ENCODE data around the gene RFNG.

RFNG gene

DNA sequence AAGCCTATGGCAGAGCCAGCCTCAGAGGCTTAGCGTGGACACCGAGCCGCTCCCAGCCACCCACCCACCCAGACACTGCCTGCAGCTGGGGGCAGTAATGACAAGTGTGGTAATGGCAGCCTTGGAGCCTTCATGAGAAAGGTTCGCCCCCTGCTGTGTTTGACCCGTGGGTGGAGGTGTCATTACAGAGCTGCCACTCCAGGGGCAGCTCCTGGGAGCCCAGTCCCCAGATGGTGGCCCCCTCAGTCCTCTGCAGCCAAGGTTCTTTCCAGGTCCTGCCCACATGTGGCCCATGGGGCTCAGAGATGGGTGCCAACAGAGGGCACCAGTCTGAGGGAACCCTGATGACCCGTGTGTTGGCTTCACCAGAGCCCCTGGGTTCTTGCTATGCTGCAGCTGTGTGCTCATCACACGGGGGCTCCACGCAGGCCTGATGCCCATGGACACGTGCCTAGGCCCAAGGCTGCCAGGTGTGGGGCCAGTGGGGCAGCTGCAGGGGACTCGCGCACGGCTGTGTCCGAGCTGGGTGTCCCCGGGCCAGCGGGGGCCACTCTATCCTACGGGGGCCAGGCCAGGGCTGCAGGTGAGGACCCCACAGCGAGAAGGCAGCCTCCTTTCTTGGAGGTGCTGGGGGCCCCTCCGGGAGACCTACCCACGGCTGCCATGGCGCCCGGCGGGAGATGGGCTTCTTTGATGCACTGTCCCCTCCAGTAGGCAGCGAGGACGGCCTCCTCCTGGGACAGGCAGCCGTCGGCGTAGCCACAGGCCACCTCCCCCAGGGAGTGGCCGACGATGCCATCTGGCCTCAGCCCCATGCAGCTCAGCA, 38.3 kb upstream of the RFNG start:
- in situ Hi-C loops (cut with MboI; ENCODE audit: low sequenced_read_pairs), result no loop called here

DNA sequence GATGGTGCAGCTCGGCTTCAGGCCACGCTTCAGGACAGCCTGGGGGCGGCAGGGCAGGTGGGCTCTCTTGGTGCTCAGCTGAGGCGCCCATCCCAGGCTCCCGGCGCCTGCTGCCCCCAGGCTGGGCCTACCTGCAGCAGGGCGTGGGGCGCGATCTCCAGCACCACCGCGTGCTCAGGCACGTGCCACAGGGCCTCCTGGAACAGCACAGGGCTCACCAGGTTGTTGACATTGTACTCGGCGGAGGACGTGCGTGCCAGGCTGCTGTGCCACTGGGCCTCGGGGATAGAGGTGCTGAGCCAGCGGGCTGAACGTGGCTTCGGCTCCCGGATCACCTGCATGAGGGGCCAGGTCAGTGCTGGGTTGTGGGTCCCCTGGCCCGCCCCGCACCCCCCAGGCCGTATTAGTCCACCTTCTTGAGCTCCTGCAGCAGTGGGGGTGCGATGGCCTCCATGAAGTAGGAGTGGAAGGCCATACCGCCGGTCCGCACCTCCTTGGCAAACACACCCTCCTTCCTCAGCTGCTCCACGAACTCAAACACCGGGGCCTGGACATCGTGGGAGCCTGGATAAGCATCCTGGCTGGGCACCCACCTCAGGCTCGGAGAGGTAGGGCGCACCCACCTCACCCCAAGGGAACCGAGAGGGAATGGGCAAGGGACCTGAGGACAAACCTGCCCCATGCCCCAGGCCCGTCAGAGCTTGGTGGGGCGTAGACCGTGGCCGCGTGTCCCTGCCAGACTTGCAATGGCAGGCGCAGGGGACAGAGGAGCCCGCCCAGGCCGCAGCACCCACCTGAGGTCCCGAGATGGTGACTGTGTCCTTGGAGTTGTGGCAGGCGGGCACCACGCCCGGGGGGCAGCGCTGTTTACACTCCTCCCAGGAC, 37.5 kb upstream of the RFNG start:
- in situ Hi-C loops (cut with MboI; ENCODE audit: low sequenced_read_pairs), result no loop called here

DNA sequence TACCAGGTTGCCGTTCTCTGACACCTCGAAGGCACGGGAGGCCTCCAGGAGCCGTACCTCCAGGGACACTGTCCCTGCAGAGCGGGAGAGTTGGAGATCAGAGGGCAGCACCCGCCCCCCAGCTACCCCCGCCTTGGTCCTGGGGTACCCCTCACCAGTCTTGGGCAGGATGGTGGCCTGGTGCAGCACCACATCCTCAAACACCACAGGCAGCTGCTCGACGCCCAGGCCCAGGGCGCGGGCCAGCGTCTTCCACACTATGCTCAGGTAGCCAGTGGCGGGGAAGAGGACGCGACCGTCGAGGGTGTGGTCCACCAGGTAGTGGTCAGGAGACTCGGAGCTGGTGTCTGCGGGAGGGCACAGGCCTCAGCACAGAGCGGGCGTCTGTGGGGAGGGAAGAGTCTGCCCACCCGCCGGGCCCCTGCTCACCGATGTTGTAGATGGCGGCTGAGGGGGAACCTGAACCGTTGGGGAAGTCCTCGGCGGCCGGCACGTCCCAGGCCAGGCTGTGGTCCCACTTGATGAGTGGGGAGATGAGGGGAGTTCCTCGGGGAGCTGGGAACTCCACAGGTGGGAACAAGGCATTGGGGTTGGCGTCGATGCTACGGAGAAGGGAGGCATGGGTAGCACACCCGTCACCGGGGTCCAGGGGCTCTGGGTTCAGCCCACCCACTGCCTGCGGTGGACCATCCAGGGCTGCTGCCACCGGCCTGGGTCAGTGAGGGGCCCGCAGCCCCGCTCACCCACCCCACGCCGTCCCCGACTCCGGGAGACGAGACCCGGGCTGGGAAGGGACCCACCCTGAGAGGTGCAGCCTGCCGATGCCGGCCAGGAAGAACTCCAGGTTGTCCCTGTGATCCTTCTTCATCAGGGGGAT, 36.6 kb upstream of the RFNG start:
- in situ Hi-C loops (cut with MboI; ENCODE audit: low sequenced_read_pairs), result no loop called here

DNA sequence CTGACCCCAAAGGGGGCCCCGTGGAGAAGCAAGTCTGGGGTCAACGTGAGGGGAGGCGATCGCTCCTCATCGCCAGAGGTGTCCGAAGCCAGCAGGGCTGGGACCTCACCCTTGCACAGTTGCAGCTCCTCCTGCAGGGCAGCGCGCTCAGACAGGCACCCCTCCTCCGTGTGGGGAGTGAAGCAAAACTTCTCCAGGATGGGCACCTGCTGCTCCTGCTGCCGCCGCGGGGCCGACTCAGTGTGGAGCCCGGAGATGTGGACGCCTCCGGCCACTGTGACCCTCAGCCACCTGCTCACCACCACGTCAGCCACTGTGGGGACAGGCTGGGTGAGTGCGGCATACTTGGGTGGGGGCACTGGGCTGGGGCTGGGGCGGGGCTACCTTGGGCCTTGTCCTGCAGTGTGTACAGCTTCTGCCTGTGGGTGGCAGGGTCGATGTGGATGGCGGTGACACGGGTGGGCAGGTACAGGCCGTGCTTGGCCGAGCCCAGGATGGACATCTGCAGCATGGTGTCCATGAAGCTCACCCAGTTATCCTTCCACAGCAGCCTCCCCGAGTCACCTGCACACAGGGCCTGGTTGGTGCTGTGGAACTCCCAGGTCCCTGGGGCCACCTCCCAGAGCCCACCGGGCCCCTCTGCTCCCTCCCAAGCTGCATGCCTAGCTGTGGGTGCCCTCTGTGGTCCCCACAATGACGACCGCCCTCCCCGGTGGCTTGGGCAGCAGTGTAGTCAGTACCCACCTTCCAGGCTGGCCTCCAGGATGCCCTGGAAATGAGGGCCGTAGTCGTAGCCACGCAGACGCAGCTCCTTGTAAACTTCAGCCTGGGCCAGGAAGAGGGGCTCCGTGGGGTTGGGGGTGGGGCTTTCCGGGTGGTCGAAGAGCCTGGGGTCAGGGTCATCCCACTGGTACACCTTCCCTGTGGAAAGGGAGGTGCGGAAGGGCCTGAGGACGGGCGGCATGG, 35.6 kb upstream of the RFNG start:
- in situ Hi-C loops (cut with MboI; ENCODE audit: low sequenced_read_pairs), result no loop called here

DNA sequence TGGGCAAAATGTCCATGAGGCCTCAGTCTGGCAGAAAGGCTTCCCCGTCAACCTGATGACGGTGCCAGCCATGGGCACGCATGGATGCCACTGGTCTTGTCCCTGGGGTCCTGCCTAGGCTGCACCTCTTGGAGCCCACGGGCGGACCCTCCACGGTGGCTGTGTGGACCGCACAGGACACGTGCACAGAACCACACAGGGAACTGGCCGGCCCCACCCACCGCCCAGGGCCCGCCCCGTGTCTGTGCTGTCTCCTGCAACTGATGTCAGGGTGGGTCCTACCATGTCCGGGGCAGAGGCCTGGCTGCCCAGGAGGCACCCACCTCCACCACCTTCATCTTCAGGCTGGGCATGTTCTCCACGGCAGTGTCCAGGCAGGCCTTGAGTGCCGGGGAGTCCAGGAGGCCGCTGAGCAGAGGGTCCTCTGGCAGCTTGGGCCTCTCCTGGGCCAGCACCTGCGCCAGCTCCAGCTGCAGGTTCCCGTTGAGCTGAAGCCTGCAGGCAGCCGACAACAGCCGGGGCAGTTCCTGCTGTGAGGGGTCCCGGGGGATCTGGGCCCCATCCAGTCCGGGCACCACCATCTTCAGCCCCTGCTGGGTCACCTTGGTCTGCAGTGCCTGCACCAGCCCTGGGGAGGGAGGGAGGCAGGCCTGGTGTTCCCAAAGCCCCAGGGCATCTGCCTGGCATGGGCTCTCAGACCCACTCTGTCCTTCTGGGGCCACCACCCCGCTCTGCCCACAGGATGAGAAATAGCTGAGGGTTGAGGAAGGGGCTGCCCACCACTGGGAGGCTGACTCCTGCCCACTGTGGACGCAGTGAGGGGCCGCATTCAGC, 34.5 kb upstream of the RFNG start:
- in situ Hi-C loops (cut with MboI; ENCODE audit: low sequenced_read_pairs), result no loop called here

DNA sequence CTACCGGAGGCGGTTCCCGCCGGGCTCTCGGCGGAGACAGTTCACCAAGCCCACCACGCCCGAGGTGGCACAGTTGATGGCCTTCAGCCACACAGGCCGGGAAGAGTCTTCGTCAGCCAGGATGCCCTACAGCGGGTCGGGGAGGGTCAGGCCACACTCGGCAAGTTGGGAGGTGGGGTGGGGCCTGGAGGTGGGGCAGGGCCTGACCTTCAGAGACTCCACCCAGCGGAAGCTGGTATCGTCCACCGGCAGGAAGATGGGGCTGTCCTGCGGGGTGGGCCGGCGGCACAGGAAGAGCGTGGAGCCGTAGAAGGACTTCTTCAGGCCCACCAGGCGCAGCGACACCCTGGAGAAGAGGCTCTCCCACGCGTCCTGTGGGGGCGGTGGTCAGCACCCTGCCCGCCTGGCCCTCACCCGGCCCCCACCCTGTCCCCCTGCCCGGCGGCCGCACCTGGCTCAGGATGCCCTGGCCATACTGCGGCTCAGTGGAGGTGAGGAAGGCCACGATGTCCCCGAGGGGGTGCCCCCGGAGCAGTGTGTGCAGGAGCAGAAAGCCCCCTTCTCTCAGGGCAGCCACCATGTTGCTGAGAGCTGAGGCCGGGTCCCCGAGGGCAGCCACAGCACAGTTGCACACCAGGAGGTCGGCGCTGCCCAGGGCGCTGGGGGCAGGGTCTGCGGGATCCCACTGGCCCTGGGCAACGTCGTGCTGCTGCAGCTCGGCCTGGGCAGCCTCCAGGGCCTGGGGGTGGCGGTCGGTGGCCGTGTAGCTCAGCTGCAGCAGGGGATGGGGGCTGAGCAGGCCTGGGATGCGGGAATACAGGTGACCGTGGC, 33.6 kb upstream of the RFNG start:
- in situ Hi-C loops (cut with MboI; ENCODE audit: low sequenced_read_pairs), result no loop called here

DNA sequence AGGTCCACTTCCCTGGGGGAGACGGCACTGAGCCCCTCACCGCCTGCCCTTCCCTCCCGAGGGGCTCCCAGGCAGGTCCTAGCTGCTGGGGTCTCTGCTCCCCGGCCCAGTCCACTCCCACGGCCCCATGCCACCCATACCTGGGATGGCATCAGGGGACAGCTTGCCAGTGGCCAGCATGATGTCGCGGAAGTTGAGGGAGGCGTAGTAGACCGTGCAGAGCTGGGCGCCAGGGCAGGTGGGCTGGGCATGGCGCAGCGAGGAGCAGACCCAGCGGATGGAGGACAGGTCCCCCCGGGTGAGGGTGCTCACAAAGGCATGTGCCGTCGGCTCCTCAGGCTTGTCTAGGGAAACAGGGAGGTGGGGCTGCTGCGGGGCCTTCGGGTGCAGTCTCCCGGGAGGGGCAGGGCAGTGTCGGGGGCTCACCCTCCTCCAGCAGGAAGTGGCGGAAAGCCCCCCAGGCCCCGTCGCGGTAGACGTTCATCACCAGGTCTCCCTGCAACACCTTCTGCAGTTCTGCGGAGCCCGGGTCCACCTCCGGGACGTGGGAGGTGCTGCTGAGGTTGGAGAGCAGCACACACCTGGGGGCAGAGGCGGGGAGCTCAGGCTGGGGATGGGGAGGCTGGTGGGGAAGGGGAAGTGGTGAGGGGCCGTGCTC, 32.9 kb upstream of the RFNG start:
- in situ Hi-C loops (cut with MboI; ENCODE audit: low sequenced_read_pairs), result no loop called here

DNA sequence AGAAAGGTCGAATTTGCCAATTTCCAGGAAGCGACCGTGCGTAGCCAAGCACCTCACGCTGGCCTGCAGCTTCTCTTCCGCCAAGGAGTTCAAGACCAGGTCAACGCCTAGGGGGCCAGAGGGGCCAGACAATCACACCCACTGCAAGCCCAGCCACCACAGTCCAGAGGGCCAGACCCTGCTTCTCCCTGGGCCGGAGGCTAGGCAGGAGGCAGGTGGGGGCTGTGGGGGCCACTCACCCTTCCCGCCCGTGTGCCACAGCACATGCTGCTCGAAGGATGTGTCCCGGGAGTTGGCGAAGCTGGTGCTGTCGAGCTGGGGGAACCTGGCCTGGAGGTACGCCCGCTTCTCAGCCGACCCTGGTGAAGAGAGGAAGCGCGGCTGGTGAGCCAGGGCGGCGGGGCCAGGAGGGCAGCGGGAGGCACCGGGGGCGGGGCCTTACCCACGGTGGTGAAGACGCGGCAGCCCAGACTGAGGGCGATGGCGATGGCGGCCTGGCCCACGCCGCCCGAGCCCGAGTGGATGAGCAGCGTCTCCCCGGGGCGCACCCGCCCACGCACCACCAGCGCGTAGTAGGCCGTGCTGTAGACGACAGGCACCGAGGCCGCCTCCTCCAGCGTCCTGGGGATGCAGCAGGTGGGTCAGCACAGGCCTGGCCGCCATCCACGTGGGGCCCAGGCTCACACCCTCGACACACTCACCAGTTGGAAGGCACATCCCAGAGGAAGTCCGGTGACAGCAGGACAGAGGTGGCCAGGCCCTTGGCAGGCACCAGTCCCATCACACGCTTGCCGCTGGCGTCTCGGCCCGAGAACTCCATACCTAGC, 32.1 kb upstream of the RFNG start:
- in situ Hi-C loops (cut with MboI; ENCODE audit: low sequenced_read_pairs), result no loop called here

DNA sequence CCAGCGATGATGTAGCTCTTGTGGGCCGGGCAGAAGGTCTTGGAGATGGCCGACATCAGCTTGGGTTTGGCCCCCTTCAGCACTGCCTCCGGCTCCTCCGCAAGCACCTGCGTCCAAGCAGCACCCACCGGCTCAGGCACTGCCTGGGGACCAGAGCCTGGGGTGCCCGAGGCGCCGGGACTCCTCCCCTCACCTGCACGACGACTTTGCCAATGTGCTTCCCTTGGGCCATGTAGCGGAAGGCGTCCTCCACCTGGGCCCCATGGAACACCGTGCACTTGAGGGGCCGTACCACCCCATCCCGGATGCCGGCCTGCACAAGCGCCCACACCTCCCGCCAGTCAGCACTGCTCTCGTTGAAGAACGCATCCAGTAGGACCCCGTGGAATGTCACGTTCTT, 31.4 kb upstream of the RFNG start:
- in situ Hi-C loops (cut with MboI; ENCODE audit: low sequenced_read_pairs), result no loop called here

DNA sequence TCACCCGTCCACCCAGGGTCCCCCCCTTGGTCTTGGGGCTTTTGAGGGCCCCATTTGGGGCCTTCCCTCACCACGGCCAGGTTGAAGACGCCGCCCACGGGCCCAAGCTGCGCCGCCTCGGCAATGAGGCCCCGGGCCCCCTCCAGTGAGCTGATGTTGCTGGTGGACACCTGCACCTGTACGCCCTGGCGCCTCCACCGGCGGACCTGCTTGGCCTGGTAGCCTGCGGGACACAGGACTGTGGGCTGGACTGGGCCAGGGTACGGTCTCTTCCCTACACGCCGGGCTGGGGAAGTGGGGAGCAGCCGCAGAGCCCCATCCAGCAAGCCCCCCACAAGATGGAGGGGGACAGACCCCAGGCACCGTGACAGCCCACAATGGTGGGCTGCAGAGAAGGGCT, 30.8 kb upstream of the RFNG start:
- in situ Hi-C loops (cut with MboI; ENCODE audit: low sequenced_read_pairs), result no loop called here

DNA sequence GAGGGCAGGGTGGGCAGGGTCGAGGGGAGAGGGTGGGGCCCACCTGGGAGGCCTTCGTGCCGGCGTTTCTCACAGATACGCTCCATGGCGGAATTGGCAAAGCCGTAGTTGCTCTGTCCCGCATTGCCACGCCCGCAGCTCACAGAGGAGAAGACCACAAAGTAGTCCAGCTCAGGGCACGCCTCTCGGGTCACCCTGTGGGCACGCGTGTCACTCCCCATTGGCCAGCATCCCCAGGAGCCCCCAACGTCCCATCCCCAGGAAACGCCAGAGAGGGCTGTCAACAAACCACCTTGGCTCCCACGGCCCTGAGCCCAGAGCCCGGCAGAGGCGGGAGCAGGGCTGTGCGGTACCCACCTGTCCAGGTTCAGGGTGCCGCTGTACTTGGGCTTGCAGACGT, 30.4 kb upstream of the RFNG start:
- in situ Hi-C loops (cut with MboI; ENCODE audit: low sequenced_read_pairs), result no loop called here

DNA sequence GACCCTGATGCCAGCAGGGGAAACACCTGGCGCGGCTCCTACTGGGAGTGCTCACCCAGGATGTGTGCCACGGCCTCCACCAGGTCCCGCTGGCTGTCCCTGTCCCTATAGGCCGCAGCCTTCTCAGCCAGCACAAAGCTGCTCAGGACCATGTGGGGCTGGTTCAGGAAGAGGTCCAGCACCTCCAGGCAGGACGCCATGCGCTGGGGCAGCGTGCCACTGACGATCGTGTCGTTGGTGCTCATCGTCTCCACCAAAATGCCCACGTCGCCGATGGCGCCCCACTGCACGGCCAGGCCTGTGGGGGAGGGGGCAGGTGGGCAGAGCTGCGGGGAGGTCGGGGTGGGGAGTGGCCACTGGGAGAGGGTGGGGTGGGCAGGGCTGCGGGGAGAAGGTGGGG, 29.9 kb upstream of the RFNG start:
- in situ Hi-C loops (cut with MboI; ENCODE audit: low sequenced_read_pairs), result no loop called here

DNA sequence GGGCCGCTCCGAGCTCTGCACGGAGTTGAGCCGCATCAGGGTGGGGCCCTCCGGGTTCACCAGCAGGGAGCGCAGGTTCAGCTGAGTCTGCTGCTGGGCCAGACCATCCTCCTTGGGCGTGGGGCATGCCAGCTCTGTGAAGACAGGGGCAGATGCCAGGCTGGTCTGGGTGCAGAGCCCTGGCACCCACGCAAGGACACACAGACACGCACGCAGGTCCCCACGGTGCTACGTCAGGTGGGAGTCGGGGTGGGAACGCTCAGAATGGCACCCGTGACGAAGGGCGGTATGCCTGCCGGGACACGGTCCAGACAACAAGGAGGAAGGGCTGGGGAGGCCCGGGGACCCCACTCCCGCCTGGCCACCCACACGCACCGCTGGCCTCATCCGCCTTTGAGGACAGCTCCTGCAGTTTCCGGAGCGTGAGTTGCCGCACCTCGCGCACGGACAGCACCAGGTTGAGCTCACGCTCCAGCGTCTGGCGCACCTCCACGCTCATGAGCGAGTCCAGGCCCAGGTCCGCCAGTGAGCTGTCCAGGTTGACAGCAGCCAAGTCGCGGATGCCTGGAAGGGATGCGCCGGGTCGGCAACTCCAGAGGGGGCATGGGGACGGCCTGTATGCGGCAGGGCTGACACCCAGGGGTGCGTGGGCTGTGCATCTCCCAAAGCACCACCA, 29.3 kb upstream of the RFNG start:
- in situ Hi-C loops (cut with MboI; ENCODE audit: low sequenced_read_pairs), result no loop called here

DNA sequence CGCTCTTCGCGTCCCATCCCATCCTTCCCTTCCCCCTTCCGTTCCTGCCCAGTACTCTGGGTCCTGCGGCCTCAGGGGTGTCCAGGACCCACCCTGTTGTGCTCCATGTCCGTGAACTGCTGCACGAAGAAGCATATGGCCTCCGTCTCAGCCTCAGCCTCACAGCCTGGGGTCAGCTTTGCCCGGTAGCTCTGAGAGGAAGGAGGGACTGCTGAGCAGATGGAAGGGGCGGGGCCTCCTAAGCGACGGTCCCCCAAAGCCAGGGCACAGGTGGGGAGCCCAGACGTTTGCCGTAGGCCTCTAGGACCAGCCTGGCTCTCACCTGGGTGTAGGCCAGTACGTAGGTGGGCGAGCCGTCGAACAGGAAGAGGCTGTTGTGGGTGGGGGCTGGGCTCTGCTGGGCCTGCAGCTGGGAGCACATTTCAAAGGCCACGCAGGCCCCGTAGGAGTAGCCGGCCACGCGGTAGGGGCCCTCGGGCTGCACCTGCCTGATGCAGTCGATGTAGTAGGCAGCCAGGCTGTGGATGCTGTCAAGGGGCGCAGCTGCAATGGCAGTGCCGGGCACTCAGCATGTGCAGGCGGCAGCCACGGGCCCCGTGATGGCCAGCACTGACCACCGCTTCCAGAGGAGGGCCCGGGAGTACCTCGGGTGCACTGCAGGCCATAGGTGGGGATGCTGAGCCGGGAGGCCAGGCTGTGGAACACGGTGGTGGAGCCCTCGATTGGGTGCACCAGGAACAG, 28.6 kb upstream of the RFNG start:
- in situ Hi-C loops (cut with MboI; ENCODE audit: low sequenced_read_pairs), result no loop called here

DNA sequence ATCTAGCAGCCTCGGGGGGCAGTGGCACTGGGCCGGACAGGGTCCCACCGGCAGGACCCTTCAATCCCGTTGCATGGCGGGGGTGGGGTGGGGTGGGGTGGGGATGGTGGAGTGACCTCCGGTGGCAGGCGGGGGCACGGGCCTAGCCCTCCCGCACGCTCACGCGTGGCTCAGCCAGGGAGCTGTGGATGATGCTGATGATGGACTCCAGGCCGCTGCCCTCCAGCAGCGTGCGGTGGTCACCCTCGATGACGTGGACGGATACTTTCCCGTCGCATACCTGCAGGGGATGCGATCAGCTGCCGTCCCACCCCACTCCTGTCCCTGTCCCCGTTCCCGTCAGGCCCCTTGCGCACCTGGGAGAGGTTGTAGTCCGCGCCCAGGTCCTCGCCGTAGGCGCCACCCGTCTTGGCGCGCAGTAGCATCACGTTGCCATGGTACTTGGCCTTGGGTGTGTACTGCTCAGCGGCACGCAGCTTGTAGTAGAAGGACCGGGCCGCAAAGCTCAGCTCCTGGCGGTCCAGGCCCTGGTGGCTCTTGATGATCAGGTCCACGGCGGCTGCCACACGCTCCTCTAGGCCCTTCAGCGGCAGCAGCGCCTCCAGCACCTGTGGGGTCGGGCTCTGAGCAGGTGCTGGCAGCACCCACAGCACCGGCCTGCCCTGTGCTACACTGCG, 27.5 kb upstream of the RFNG start:
- in situ Hi-C loops (cut with MboI; ENCODE audit: low sequenced_read_pairs), result no loop called here
